Stimulated activated effector memory CD8-positive, alpha-beta T cell treated with anti-CD3 and anti-CD28 coated beads, Interleukin-12 subunit alpha, Interleukin-12 subunit beta, amount 100 ng/mL, for 72 hours (primary cell): ENCODE data around the gene TPH1.

Experiments
- ATAC-seq: fragments of 150-1000 bp; cut with Tn5 transposase; 2 replicates; pipeline ENCODE4 v1.10.0; 2021
- DNase-seq, 2 donors: peaks; one replicate each; pipeline ENCODE4 v3.0.0; 2021 to 2022; ENCODE audit warnings: low spot score in 2 of 2
- H3K27ac Mint-ChIP-seq: one replicate; pipeline ENCODE4 v1.8.0; 2022; ENCODE audit warnings: mild to moderate bottlenecking, mixed read lengths
- H3K36me3 Mint-ChIP-seq: one replicate; pipeline ENCODE4 v1.8.0; 2022; ENCODE audit warnings: mild to moderate bottlenecking, mixed read lengths
- H3K4me1 Mint-ChIP-seq: one replicate; pipeline ENCODE4 v1.8.0; 2022; ENCODE audit warnings: mixed read lengths
- H3K4me3 Mint-ChIP-seq: one replicate; pipeline ENCODE4 v1.8.0; 2022; ENCODE audit warnings: mild to moderate bottlenecking, mixed read lengths
- H3K9me3 Mint-ChIP-seq: one replicate; pipeline ENCODE4 v1.8.0; 2022; ENCODE audit warnings: mixed read lengths

The TPH1 gene

DNA sequence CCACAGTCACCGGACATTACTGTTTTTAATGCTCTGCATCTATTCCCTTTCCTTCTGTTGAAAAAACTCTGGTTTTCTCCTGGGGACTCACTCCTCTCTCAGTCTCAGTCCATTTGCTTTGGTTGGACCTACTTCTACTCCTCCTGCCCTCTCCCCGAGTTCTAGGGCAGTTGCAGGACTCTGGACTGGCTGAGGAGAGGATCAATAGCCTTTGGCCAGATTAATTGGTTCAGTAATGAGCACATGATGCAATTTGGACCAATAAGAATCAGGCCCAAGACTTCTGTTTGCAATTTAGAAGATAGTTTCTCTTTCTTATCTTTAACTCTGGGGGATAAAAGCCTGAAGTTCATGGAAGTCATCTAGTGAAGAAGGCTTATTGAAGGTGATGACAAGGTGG lies 15.3 kb upstream of the TPH1 start:
- ATAC-seq, result no peak
- DNase-seq, result no peak
- no peak overlapping the region for H3K27ac Mint-ChIP-seq
- H3K9me3 Mint-ChIP-seq, result no peaks in the 10 kb centered on the region
- no peaks in the 10 kb centered on the region for H3K4me1 Mint-ChIP-seq
- H3K4me3 Mint-ChIP-seq, result no peak overlapping the region
- H3K36me3 Mint-ChIP-seq, result no peaks in the 10 kb centered on the region

DNA sequence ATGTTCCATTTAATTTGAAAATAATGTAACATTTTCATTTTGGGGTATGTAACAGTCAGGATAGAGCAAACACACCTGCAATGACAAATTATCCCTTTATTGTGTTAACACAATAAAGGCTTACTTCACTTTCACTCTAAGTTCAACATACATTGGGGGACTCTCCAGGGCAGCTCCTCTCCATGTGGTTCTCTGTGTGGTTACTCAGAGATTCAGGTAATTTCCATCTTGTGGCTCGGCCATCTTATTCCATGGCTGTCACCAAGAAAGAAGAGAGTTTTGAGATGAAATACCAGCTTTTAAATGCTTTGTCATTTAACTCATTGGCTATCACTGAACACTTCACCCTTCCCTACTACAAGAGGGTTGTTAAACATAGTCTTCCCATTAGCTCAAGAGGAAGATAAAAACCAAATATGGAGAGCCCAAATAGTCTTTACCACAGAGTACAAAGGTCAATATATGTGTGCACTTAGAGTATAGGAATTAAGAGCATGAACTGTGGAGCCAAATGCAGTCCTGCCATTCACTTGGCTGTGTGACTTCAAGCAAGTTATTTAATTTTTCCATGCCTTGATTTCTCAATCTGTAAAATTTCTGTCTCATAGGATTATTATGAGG lies 10.6 kb upstream of the TPH1 start:
- H3K27ac Mint-ChIP-seq, result no peak overlapping the region
- DNase-seq (no peak), ATAC-seq (no peak)
- H3K4me1 Mint-ChIP-seq, result no peaks in the 10 kb centered on the region
- no peak overlapping the region for H3K4me3 Mint-ChIP-seq
- no peaks in the 10 kb centered on the region for H3K36me3 Mint-ChIP-seq
- no peaks in the 10 kb centered on the region for H3K9me3 Mint-ChIP-seq

DNA sequence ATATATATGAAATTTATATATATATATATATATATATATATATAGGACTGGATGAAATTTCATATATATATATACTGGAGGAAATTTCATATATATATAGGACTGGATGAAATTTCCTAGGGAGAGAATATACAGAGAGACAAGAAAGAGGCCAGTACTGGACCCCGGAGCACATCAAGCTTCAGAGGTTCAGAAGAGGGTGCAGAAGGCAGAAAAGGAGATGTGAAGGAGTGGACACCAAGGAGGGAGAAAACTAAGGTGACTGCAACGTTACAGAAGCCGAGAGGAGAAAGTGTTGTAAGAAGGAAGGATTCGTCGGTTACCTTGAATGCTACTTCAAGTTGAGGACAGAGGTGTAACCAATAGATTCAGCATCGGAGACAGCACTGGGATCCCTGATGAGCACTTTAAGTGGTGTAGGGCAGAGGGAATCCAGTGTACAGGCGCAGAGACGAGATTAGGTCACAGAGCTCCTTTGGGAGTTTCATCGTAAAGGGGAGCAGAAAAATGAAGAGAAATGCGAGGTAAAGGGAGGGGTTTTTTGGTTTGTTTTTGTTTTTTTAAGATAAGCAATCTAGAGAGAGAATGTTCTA lies 8.5 kb upstream of the TPH1 start:
- no peak for ATAC-seq
- H3K4me1 Mint-ChIP-seq, result no peaks in the 10 kb centered on the region
- DNase-seq, result no peak

DNA sequence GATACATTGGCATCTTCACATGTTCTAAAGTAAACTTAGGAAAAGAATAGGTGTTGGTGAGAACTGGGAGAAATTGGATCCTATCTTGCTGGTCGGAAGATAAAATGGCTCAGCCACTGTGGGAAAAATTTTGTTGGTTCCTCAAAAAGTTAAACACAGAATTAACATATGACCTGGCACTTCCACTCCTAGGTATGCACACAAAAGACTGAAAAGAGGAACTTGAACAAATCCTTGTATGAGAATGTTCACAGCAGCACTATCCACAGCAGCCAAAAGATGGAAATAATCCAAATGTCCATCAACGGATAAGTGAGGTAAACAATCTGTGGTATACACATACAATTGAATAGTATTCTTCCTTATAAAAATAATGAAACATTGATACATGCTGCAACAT lies 4.8 kb upstream of the TPH1 start:
- Mint-ChIP-seq H3K9me3 (no peaks in the 10 kb centered on the region), H3K4me3 (no peak overlapping the region), H3K4me1 (no peaks in the 10 kb centered on the region), H3K27ac (no peak overlapping the region), H3K36me3 (no peaks in the 10 kb centered on the region)
- ATAC-seq (no peak), DNase-seq (no peak)

More for the DNA sequence above, 8.5 kb upstream of the TPH1 start:
- no peaks in the 10 kb centered on the region for H3K9me3 Mint-ChIP-seq
- no peaks in the 10 kb centered on the region for H3K36me3 Mint-ChIP-seq
- no peak overlapping the region for H3K4me3 Mint-ChIP-seq
- H3K27ac Mint-ChIP-seq, result no peak overlapping the region

DNA sequence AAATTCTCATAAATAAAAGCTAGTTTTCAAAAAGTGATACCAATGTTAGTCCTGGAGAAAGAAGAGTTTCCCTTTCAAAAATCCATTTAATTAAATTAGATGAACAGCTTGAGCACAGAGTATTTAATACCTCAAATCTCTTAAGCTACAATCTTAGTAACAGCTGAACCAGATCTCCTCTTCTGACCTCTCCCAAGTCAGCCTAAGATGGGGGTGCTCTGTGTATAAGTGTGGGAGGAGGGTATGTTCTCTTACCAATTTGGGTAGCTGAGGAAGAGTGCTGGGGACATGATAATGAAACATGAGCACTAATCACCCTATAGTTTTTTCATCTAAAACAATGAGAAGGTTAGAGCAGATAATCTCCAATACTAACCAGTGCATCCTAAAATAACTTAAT lies 9.6 kb downstream of the TPH1 start:
- no peak for ATAC-seq
- Mint-ChIP-seq H3K4me3 (no peak overlapping the region), H3K27ac (no peak overlapping the region), H3K4me1 (no peaks in the 10 kb centered on the region), H3K36me3 (no peaks in the 10 kb centered on the region), H3K9me3 (no peaks in the 10 kb centered on the region)
- no peak for DNase-seq

DNA sequence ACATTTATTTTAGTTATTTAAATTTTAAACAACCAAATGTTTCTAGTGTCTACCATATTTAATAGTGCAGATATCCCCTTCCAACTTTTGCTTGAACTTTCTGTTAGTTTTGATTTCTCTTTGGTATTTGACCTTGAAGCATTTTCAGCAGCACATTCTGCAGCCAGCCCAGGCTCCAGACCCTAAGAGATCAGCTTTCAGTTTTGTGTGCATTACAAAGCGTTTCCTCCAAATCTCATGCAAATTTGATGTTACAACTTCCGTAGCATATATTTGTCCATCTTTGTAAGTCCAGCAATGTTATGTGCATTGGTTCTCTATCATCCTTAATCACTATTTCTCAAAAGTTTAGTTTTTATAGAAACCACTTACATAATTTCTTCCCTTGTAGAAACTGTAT lies 18.6 kb downstream of the TPH1 start:
- ATAC-seq (no peak), DNase-seq (no peak)
- Mint-ChIP-seq H3K36me3 (no peaks in the 10 kb centered on the region), H3K27ac (no peak overlapping the region), H3K9me3 (no peaks in the 10 kb centered on the region), H3K4me3 (no peak overlapping the region), H3K4me1 (no peaks in the 10 kb centered on the region)

DNA sequence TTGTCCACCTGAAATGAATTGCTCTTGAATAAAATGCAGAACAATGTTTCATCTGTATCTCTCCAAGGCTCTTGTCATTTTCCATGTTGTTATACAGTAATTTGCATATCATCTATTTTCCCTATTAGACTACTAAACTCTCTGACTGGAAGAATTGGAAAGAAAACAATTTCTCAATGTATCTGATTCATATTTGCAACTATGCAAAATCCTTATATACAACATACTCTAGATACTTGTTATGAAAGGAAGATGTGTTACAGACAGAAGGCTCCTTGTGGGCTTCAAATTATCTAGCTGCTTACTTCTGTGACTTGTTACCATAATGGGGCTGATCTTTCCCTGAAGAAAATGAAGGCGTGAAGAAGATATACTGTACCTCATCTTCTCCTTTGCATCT lies 23.6 kb downstream of the TPH1 start:
- Mint-ChIP-seq H3K4me1 (no peaks in the 10 kb centered on the region), H3K27ac (no peak overlapping the region), H3K4me3 (no peak overlapping the region), H3K9me3 (no peaks in the 10 kb centered on the region), H3K36me3 (no peaks in the 10 kb centered on the region)
- DNase-seq (no peak), ATAC-seq (no peak)

DNA sequence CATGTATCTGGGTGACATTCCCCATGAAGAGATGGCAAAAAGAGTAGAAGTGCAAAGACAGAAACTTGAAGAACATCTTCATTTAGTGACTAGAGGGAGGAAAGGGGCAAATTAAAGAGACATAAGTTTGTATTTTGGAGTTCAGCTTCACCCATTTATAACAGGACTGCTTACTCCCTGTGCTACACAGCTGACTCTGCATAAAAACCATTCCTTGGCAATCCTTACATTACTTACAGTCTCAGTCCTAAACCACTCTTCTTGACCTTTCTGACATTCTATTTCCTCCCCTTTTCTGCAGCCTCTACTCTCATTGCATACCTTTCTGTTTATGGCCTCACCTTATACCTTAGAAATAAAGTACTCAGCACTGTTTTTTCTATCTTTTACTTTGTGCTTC lies 26.4 kb downstream of the TPH1 start:
- no peaks in the 10 kb centered on the region for H3K9me3 Mint-ChIP-seq
- DNase-seq (no peak), ATAC-seq (no peak)
- H3K4me3 Mint-ChIP-seq, result no peak overlapping the region
- H3K4me1 Mint-ChIP-seq, result peaks cover 7% of the 10 kb centered on the region
- no peak overlapping the region for H3K27ac Mint-ChIP-seq
- H3K36me3 Mint-ChIP-seq, result no peaks in the 10 kb centered on the region

DNA sequence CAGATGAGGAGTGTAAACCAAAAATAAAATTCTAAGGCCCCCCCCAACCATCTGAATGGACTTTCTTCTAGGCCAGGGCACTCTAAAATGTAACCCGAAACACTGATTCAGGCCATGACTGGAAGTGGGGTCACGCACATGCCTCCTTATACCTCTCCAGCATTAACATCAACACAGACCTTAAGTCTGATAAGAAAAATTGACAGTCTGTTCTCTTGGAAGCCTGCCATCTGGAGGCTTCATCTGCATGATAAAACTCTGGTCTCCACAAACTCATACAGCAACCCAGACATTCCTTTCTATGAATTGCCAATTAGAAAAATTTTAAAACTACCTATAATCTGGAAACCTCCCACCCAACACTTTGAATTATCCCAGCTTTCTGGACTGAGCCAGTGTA lies 29.3 kb downstream of the TPH1 start:
- no peak overlapping the region for H3K27ac Mint-ChIP-seq
- DNase-seq (no peak), ATAC-seq (no peak)
- peaks cover 29% of the 10 kb centered on the region for H3K4me1 Mint-ChIP-seq
- peaks cover 19% of the 10 kb centered on the region for H3K36me3 Mint-ChIP-seq
- no peaks in the 10 kb centered on the region for H3K9me3 Mint-ChIP-seq
- no peak overlapping the region for H3K4me3 Mint-ChIP-seq

DNA sequence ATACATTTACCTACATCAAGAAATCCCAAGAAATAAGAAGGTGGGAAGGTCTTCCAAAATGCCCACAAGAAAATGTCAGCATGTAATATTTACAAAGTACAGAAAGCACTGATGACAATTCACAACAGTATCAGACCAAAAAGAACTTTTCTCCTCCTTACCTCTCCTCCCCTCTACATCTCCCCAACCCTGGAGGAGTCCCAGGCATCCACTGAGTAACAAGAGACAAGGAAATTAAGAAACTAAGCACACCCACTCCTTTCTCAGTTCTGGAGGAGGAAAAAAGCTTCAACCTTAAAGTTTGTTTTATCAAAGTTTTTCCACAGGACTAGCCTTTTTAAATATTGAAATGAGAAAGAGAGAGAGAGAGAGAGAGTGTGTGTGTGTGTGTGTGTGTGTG lies 31.2 kb downstream of the TPH1 start:
- no peak for ATAC-seq
- Mint-ChIP-seq H3K9me3 (no peaks in the 10 kb centered on the region), H3K27ac (peak overlapping the region; percentile 95), H3K4me1 (peaks cover 42% of the 10 kb centered on the region), H3K36me3 (peaks cover 19% of the 10 kb centered on the region), H3K4me3 (peak overlapping the region; percentile 84)
- no peak for DNase-seq

DNA sequence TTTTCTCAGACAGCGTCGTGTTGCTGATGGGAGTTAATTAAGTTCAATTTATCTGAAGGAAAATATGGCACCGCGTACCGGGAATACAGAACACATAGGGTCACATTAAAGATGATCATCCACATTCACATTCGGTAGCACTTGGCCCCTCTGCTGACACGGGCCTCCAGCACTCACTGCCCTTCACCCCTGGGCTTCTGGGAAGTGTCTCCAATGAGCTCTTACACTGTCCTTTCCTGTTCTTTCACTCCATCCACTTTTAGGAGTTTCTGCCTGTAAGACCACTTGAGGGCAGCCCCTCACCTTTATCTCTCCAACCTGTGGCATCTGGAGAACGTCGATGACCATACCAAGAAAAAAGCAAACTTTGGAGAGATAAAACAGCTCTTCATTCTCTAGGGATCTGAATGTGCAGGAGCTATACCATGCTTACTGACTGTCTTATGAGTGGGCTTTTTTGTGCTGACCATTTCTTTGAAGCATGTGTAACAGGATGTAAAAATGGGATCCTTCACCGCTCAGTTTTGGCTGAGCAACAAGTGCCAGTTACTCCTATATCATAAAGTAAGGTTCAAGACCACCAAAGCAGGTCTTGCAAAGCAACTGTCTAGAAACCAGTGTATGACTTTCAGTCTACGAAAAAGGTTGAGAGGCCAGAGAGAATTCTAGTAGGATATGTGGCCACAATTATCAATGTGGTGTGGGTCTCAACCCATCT lies 32.1 kb downstream of the TPH1 start:
- H3K4me1 Mint-ChIP-seq, result peaks cover 42% of the 10 kb centered on the region
- H3K4me3 Mint-ChIP-seq, result peak overlapping the region; percentile 84
- no peak for ATAC-seq
- H3K9me3 Mint-ChIP-seq, result no peaks in the 10 kb centered on the region
- DNase-seq, result peak in 1 of 2 donors; percentile 2
- peaks cover 19% of the 10 kb centered on the region for H3K36me3 Mint-ChIP-seq
- peak overlapping the region; percentile 95 for H3K27ac Mint-ChIP-seq

DNA sequence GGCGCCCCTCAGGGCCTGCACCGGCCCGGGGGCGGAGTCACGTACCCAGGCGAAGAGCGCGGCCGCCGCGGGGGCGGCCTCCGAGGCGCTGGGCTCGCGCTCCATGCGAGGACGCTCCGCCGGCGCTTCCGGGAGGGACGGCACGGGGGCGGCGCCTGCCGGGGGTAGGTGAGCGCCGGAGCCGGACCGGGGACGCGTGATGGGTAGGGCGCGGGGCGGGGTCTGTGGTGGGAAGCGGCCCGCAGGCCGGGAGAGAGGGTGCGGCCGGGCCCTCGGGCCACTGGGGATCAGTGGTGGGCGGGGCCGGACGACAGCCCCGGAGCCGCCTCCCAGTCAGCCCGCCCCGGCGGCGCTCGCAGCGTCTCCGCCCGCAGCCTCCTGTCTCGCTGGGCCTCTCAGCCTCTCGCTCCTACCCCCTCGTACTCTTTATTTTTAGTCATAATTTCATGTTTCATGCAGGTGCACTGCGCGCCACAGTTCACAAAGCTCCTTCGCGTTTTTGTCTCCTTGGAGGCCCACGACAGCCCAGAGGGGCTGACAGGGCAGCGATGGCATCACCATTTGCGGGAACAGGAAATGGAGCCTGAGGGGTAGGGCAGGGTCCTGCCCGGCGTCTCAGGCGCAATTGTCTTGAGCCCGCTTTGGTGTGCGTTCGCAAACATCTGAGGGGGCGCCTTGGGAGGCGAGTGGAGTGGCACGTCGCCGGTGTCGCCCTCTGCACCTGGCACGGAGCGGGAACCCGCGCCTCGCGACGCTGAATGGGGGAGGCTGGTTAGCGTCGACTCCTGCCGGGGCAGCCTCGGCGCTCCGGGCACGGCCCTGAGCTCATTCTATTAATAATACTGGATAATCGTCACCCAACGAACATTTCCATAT lies 32.9 kb downstream of the TPH1 start, which contains the start of gene SERGEF:
TSS of gene SERGEF (minus strand) at position 142 of the 876 bp plus-strand sequence. CDS start at position 105, 37 bp downstream.
- peak within 1 kb of the TSS; percentile 84 for H3K4me3 Mint-ChIP-seq
- DNase-seq (peak; percentile 93 to 95), ATAC-seq (peak; percentile 93)
- no peaks in the 10 kb centered on the region for H3K9me3 Mint-ChIP-seq
- peaks cover 42% of the 10 kb centered on the region for H3K4me1 Mint-ChIP-seq
- H3K27ac Mint-ChIP-seq, result peak within 1 kb of the TSS; percentile 95
- peaks cover 19% of the 10 kb centered on the region for H3K36me3 Mint-ChIP-seq

DNA sequence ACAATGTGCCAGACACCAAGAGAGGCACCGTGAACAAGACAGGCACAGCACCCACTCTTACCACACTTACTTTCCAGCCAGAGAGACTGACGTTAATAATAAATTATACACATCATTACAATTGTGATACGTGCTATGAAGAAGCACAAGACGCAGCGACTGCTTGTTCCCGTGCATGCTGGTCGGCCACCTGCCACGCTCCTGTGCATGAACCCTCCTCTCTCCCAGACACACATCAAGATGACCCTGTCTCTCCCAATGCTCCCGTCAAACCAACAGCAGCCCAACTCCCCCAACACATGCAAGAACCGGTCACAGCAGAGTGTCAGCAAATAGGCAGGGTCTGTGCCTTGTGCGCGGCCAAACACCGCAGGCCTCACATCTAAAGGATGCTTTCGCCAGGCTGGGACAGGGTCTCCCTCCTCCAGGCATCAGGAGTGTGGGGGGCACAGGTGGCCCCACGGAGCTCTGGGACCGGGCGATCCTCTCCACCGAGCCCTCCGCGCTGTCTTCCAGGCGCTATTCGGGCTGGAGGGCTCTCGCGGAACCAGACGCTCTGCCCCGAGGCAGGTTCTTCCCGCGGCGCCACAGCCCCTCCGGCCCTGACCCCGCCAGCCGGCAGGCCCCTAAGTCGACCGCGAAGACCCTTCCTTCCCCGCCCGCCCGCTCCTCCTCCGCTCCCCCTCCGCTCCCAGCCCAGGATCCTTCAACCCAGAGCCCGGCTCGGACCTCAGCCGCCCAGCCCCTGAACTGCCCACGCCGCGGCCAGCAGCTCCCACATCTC lies 33.8 kb downstream of the TPH1 start:
- peaks cover 42% of the 10 kb centered on the region for H3K4me1 Mint-ChIP-seq

DNA sequence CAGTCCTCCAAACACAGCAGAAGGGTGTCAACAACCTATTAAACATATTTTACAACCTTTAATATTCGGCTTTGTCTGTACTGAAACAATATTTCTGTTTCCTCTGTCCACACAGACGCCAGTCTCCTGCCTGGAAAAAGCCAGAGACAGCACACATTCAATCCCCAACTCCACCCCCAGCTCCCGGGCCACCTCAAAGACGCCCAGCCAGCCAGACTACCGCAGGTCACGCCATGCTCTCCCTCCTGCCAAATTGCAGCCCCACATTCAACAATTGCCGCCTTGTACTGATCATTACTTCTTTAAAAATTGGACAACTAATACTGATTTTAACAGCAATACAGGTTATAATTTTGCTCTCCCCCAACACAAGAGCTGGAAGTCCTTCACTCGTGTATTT lies 34.4 kb downstream of the TPH1 start:
- Mint-ChIP-seq H3K4me3 (peak overlapping the region; percentile 84), H3K4me1 (peaks cover 42% of the 10 kb centered on the region), H3K27ac (peak overlapping the region; percentile 95), H3K9me3 (no peaks in the 10 kb centered on the region), H3K36me3 (peaks cover 21% of the 10 kb centered on the region)
- DNase-seq, result no peak
- ATAC-seq, result no peak

More for the DNA sequence above, 33.8 kb downstream of the TPH1 start:
- peak overlapping the region; percentile 84 for H3K4me3 Mint-ChIP-seq
- ATAC-seq, result peak; percentile 1
- peaks cover 19% of the 10 kb centered on the region for H3K36me3 Mint-ChIP-seq
- peak overlapping the region; percentile 95 for H3K27ac Mint-ChIP-seq
- H3K9me3 Mint-ChIP-seq, result no peaks in the 10 kb centered on the region
- peak in 1 of 2 donors; percentile 51 for DNase-seq
